ENCODE data around the gene DENND11. TPM values are rescaled to one million over a fixed set of nuclear protein-coding genes. Genes with fewer than 3 reads are reported as not detected.

Gene DENND11
- total and polyA plus RNA-seq, 11 donors: 3.5 to 15.3 (median 8.4) TPM

DNA sequence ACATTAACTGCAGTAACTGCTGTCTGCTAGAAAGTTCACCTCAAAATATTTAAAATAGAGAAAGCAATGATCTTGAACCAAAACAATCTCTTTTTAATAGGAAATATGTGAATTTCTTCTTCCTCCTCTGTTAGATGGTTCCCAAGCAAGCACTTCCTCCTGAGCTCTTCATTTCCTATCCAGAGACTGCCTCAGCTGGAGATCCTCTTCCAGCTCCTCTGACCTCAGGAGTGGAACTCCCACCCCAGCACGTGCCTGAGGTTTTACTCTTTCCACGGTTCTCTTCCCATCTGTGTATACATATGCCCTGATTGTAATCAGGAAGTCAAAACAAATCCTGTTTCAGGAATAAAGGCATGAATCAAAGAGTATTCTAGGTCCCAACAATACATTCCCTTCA is 5.6 kb downstream of the DENND11 start:
- H3K27ac ChIP-seq: peak overlapping the region in 1 of 12 donors; percentile 23
- DNase-seq: no peak
- intact Hi-C loops (cut with DNase I): loop anchor here in 2 of 10 donors (5.0 kb wide), 2 partner anchors 34 to 39 kb away; no protein-coding TSS in a partner anchor
- peak in 2 of 4 donors; percentile 9 to 47 for ATAC-seq
- H3K9me3 ChIP-seq: no peaks in the 10 kb centered on the region
- H3K4me1 ChIP-seq: peaks cover 0 to 54% (median 19%) of the 10 kb centered on the region in 12 donors
- no peaks in the 10 kb centered on the region for H3K36me3 ChIP-seq
- H3K4me3 ChIP-seq: no peak overlapping the region
- TF ChIP-seq, protein P1, sequence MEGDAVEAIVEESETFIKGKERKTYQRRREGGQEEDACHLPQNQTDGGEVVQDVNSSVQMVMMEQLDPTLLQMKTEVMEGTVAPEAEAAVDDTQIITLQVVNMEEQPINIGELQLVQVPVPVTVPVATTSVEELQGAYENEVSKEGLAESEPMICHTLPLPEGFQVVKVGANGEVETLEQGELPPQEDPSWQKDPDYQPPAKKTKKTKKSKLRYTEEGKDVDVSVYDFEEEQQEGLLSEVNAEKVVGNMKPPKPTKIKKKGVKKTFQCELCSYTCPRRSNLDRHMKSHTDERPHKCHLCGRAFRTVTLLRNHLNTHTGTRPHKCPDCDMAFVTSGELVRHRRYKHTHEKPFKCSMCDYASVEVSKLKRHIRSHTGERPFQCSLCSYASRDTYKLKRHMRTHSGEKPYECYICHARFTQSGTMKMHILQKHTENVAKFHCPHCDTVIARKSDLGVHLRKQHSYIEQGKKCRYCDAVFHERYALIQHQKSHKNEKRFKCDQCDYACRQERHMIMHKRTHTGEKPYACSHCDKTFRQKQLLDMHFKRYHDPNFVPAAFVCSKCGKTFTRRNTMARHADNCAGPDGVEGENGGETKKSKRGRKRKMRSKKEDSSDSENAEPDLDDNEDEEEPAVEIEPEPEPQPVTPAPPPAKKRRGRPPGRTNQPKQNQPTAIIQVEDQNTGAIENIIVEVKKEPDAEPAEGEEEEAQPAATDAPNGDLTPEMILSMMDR (IDR thresholded peaks at IDR 0.05): no peak
- no peak for TF ChIP-seq POLR2A (IDR thresholded peaks at IDR 0.05)
- WGBS, 4 donors: 41 to 50% (median 44%) methylated on average over 2 of the region's 2 CpGs
- no peaks in the 10 kb centered on the region for H3K27me3 ChIP-seq

DNA sequence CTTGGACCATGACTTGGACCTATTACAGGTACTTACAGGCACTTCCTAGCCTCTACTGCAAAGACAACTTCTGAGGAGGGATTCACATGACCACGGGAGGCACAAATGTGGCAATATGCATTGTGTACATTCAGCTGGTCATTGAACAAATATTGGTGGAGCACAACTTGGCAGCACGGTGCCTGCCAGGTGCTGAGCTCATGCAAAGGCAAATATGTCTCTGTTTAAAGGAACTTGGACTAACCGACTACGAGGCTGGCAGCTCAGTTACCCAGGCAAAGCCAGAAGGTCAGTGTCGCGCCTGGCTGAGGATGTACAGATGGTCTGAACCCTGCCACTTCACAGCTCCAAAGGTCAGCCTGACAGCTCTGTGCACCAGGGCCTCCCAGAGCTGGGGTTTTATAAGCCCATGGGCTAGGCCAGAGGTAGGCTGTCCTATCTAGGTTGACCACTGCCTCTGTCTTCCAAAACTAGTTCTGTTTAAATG is 6.1 kb downstream of the DENND11 start:
- TF ChIP-seq, protein P1 (IDR thresholded peaks at IDR 0.05): no peak
- TF ChIP-seq POLR2A (IDR thresholded peaks at IDR 0.05): no peak
- DNase-seq (no peak), ATAC-seq (peak in 1 of 4 donors; percentile 33)
- H3K27me3 ChIP-seq: no peaks in the 10 kb centered on the region
- no peak overlapping the region for H3K4me3 ChIP-seq
- 83 to 93% (median 86%) methylated on average over 5 to 6 of the region's 6 CpGs for WGBS, 4 donors
- intact Hi-C loops (cut with DNase I): loop anchor here in 2 of 10 donors (5.0 kb wide), 2 partner anchors 34 to 39 kb away; no protein-coding TSS in a partner anchor
- H3K27ac ChIP-seq: peak overlapping the region in 1 of 12 donors; percentile 23
- H3K9me3 ChIP-seq: no peaks in the 10 kb centered on the region
- H3K4me1 ChIP-seq: peaks cover 0 to 51% (median 17%) of the 10 kb centered on the region in 12 donors
- no peaks in the 10 kb centered on the region for H3K36me3 ChIP-seq

DNA sequence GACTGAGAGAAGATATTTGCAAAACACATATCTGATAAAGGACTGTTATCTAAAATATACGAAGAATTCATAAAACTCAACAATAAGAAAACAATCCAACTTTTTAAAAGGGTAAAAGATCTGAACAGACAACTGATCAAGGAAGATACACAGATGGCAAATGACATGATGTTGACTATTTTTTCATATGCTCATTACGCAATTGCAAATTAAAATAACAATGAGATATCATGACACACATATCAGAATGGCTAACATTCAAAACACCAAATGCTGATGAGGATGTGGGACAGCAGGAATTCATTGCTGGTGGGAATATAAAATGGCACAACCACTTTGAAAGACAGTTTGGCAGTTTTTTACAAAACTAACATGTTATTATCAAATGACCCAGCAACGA is 8.9 kb downstream of the DENND11 start:
- DNase-seq: no peak
- H3K4me3 ChIP-seq: no peak overlapping the region
- TF ChIP-seq POLR2A (IDR thresholded peaks at IDR 0.05): no peak
- TF ChIP-seq, protein P1 (IDR thresholded peaks at IDR 0.05): no peak
- H3K4me1 ChIP-seq: peaks cover 0 to 32% (median 11%) of the 10 kb centered on the region in 12 donors
- no peak for ATAC-seq
- WGBS, 4 donors: 85 to 92% (median 87%) methylated on average over 3 of the region's 3 CpGs
- no peaks in the 10 kb centered on the region for H3K9me3 ChIP-seq
- no peak overlapping the region for H3K27ac ChIP-seq
- peaks cover 0 to 2% (median 0%) of the 10 kb centered on the region in 9 donors for H3K36me3 ChIP-seq
- intact Hi-C loops (cut with DNase I): no loop called here
- no peaks in the 10 kb centered on the region for H3K27me3 ChIP-seq

DNA sequence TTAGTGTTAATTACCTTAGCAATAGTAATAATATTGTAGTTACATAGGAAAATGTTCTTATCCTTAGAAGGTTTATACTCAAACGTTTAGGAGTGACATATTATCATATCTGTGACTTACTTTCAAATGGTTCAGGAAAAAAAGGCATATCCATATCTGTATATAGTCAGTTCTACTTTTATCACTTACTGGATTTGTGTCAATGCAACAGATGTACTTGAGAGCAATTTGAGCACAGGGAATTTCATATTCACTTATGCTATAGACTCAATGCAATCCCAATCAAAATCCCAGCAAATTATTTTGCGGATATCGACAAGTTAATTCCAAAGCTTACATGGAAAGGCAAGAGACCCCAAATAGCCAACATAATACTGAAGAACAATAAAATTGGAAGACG is 10.0 kb downstream of the DENND11 start:
- ATAC-seq (no peak), DNase-seq (no peak)
- no peak overlapping the region for H3K4me3 ChIP-seq
- intact Hi-C loops (cut with DNase I): no loop called here
- H3K9me3 ChIP-seq: no peaks in the 10 kb centered on the region
- peaks cover 0 to 33% (median 7%) of the 10 kb centered on the region in 12 donors for H3K4me1 ChIP-seq
- no peak overlapping the region for H3K27ac ChIP-seq
- H3K36me3 ChIP-seq: peaks cover 0 to 2% (median 0%) of the 10 kb centered on the region in 9 donors
- no peak for TF ChIP-seq POLR2A (IDR thresholded peaks at IDR 0.05)
- TF ChIP-seq, protein P1 (IDR thresholded peaks at IDR 0.05): no peak
- H3K27me3 ChIP-seq: no peaks in the 10 kb centered on the region
- WGBS, 4 donors: 79 to 86% (median 84%) methylated on average over 4 of the region's 4 CpGs

Measured in heart left ventricle (tissue), 16 donors.